K562 (cell line): Measurements from ENCODE around the gene NPFFR1. TPM values are rescaled to one million over a fixed set of nuclear protein-coding genes. Genes with fewer than 3 reads are reported as not detected.

Experiments used
- ATAC-seq: fragments of 200-7000 bp; cut with Tn5 transposase; 3 replicates; pipeline ENCODE4 v1.9.1; 2020; ENCODE audit warnings: moderate library complexity
- BruUV-seq: library from RNA; stranded (reverse); fragments of 400-500 nt; replicated peaks from 2 replicates; lab custom pipeline; 2021; lab: Mats Ljungman, UMichigan
- CTCF ChIA-PET: fragments of 300-600 bp; formaldehyde crosslinking; extraction: SDS; loops from one replicate; lab custom pipeline; 2021; ENCODE audit warnings: low intra/inter-chr PET ratio; lab: Yijun Ruan, JAX
- POLR2A ChIA-PET: fragments of 300-600, 350-650 bp; sonication (Branson Sonifier 250); formaldehyde crosslinking; extraction: SDS; loops from one replicate; lab custom pipeline; 2021; ENCODE audit warnings: antibody characterized with exemption, inconsistent platforms; lab: Yijun Ruan, JAX
- DNase-seq, 4 experiments: peaks; one replicate each; pipeline versions ENCODE4 v3.0.0 to v3.0.0-alpha.2; 2011 to 2018; ENCODE audit warnings: low spot score in 3 of 4, mixed read lengths in 3 of 4; ENCODE audit errors: extremely low read depth in 1 of 4
- FAIRE-seq: peaks from 2 replicates; lab custom pipeline; 2011; peaks lifted over from hg19 to GRCh38; lab: Jason Lieb, UNC
- H2AFZ ChIP-seq: 2 replicates; pipeline ENCODE4 v1.6.0; 2011; ENCODE audit warnings: low read depth, low read length, control low read depth, inconsistent platforms
- H3K27ac ChIP-seq: fragments of 200-600 bp; 3 replicates; pipeline ENCODE4 v1.8.0; 2011; ENCODE audit warnings: low read depth, mild to moderate bottlenecking, control low read depth, inconsistent platforms, low read length, moderate library complexity, mixed read lengths; ENCODE audit errors: extremely low read depth
- H3K27me3 ChIP-seq, 2 experiments: fragments of 300-600 bp in 1 of 2; 2 replicates in 1 of 2; 3 replicates in 1 of 2; pipeline versions ENCODE4 v1.6.0 to v1.8.0; 2011; ENCODE audit warnings: inconsistent platforms in 2 of 2, low read length in 2 of 2, mild to moderate bottlenecking in 1 of 2, mixed read lengths in 1 of 2, moderate library complexity in 1 of 2; ENCODE audit not compliant: control insufficient read depth in 2 of 2, insufficient read depth in 2 of 2
- H3K36me3 ChIP-seq: fragments of 300-600 bp; 3 replicates; pipeline ENCODE4 v1.8.0; 2011; ENCODE audit warnings: mild to moderate bottlenecking, low read length, inconsistent platforms; ENCODE audit not compliant: control insufficient read depth, insufficient read depth
- H3K4me1 ChIP-seq, 2 experiments: fragments of 200-600 bp in 1 of 2; replicated peaks in 1 of 2; 2 replicates in 1 of 2; 3 replicates in 1 of 2; pipeline versions ENCODE4 v1.5.1 to v1.8.0; 2011; ENCODE audit warnings: inconsistent platforms in 2 of 2, low read length in 2 of 2, mild to moderate bottlenecking in 1 of 2, mixed read lengths in 1 of 2, moderate library complexity in 1 of 2; ENCODE audit not compliant: control insufficient read depth in 2 of 2, insufficient read depth in 2 of 2
- H3K4me2 ChIP-seq: 2 replicates; pipeline ENCODE4 v1.6.1; 2011; ENCODE audit warnings: low read length, control low read depth, inconsistent platforms, mixed read lengths; ENCODE audit not compliant: insufficient read depth
- H3K4me3 ChIP-seq: fragments of 200-600 bp; sonication (generic), shearing (Covaris generic); 2 replicates; pipeline ENCODE4 v1.5.1; 2016; ENCODE audit warnings: control low read depth, inconsistent platforms
- H3K79me2 ChIP-seq: fragments of 200-600 bp; 3 replicates; pipeline ENCODE4 v1.8.0; 2011; ENCODE audit warnings: low read length, inconsistent platforms; ENCODE audit not compliant: control insufficient read depth, insufficient read depth
- H3K9ac ChIP-seq, 2 experiments: 2 replicates each; pipeline versions ENCODE4 v1.6.0 to v1.6.1; 2011; ENCODE audit warnings: low read depth in 2 of 2, low read length in 2 of 2, control low read depth in 1 of 2, inconsistent platforms in 1 of 2, mild to moderate bottlenecking in 1 of 2, mixed read lengths in 1 of 2; ENCODE audit not compliant: insufficient read depth in 1 of 2
- H3K9me1 ChIP-seq: one replicate; pipeline ENCODE4 v1.6.0; 2011; ENCODE audit warnings: inconsistent platforms, mild to moderate bottlenecking, low read length, moderate library complexity; ENCODE audit not compliant: control insufficient read depth, insufficient read depth
- H3K9me3 ChIP-seq: replicated peaks from 2 replicates; pipeline ENCODE4 v1.5.1; 2011; ENCODE audit warnings: low read depth, low read length, inconsistent platforms; ENCODE audit not compliant: control insufficient read depth, insufficient read depth
- H4K20me1 ChIP-seq: replicated peaks from 2 replicates; pipeline ENCODE4 v1.6.1; 2011; ENCODE audit warnings: low read length, inconsistent platforms, mixed read lengths; ENCODE audit not compliant: control insufficient read depth, insufficient read depth
- CC2D1A ChIP-seq: fragments of 450-650 bp; IDR thresholded peaks from 2 replicates; pipeline ENCODE4 v1.6.1; 2017; ENCODE audit warnings: mild to moderate bottlenecking
- HEY1 ChIP-seq: fragments of 250-450 bp; sonication (Bioruptor Pico); IDR thresholded peaks from 2 replicates; pipeline ENCODE4 v1.5.0; 2020; ENCODE audit warnings: mild to moderate bottlenecking, moderate library complexity, borderline replicate concordance
- POLR3G ChIP-seq: IDR thresholded peaks from 2 replicates; pipeline ENCODE4 v1.6.1; 2011; ENCODE audit not compliant: insufficient read length, insufficient replicate concordance; ENCODE audit errors: extremely low read depth
- SMARCC2 ChIP-seq: fragments of 450-650 bp; IDR thresholded peaks from 2 replicates; pipeline ENCODE4 v1.6.1; 2017; ENCODE audit warnings: antibody characterized with exemption, moderate library complexity, mild to moderate bottlenecking, low read depth
- STAT5B ChIP-seq: fragments of 250-450 bp; sonication (Bioruptor Pico); IDR thresholded peaks from 2 replicates; pipeline ENCODE4 v1.8.0; 2021; ENCODE audit warnings: mild to moderate bottlenecking, inconsistent platforms
- ZFPM2 ChIP-seq: fragments of 250-450 bp; sonication (Bioruptor Pico); IDR thresholded peaks from 2 replicates; pipeline ENCODE4 v1.5.1; 2022; ENCODE audit warnings: mild to moderate bottlenecking
- WGBS: fragments of 100-300 bp; shearing (Covaris generic); methylation state at CpG from one replicate; pipeline ENCODE4 v1.1.6; 2016; ENCODE audit warnings: low coverage, mixed read lengths; ENCODE audit not compliant: insufficient coverage; ENCODE audit errors: missing lambda C conversion rate; 5-methylcytosine and 5-hydroxymethylcytosine counted together
- in situ Hi-C: fragments of 300-500 bp; cut with MboI; formaldehyde crosslinking; loops from 4 replicates; pipeline ENCODE4 v1.15.0; 2018; ENCODE audit warnings: inconsistent platforms, mixed read lengths
- intact Hi-C: fragments of 100-400 bp; cut with micrococcal nuclease; formaldehyde crosslinking; loops from 2 replicates; pipeline ENCODE4 v1.14.2; 2022
- polyA plus RNA-seq, 8 experiments: library from polyadenylated mRNA; depleted of rRNA in 4 of 8; stranded (reverse) in 5 of 8; unstranded in 3 of 8; fragments of >200 nt; fragmentation: Nextera tagmentation in 2 of 8; fragmentation: Illumina TruSeq in 1 of 8; extraction: Ambion mirVana in 2 of 8; extraction: Trizol in 1 of 8; gene quantifications; 2 replicates each; pipeline versions ENCODE4 v1.2.1 to v1.2.3, GENCODE V29; 2011 to 2014; ENCODE audit warnings: inconsistent platforms in 1 of 8, missing spikeins in 1 of 8
- total RNA-seq, 7 experiments: library from RNA; depleted of rRNA in 6 of 7; stranded (reverse); fragments of >200 nt in 6 of 7; fragmentation: Illumina TruSeq in 2 of 7; extraction: Trizol in 2 of 7; gene quantifications; 2 replicates each; pipeline versions ENCODE4 v1.2.1 to v1.2.3, GENCODE V29; 2011 to 2021; ENCODE audit warnings: low replicate concordance in 1 of 7
- TF ChIP-seq, protein P1 (sequence below): sonication (generic); formaldehyde crosslinking; IDR thresholded peaks from 2 replicates; pipeline ENCODE4 v1.8.0; 2022; ENCODE audit warnings: mild to moderate bottlenecking, low read depth, missing genetic modification reagents
- TF ChIP-seq, protein P2 (sequence below): fragments of 450-650 bp; formaldehyde crosslinking; conservative IDR thresholded peaks from 2 replicates; pipeline ENCODE4 v1.4.0; 2022; ENCODE audit warnings: mild to moderate bottlenecking, missing genetic modification characterization

Gene NPFFR1
- total and polyA plus RNA-seq, 9 of the 15 experiments (the other 6 are each of a cell fraction or from before 2014, with no cell fraction given) = under 0.01 TPM; not detected in 8

DNA sequence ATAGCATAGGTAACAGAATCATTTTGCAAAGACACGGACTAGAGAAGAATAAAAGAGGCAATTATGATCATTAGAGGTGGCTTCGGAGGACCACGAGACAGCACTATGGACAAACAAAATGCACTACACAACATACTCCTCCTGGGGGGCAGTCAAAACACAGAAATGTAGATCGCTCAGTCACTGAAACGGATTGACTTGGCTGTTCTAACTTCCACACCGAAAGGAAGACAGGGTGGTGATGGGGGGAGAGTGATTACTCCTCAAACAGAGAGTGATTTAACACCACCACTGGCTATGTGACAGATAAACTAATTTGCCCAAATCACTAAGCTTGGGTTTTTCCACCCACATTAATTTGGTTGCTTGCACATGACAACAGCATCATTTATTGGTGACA is 36.4 kb downstream of the NPFFR1 start:
- FAIRE-seq (no peak), DNase-seq (peak in 1 of 4 experiments; percentile 5), ATAC-seq (no peak)
- BruUV-seq = no TSS peak
- POLR2A ChIA-PET = interaction anchor here (0.6 to 0.7 kb wide), 2 partner anchors 8 to 10 kb away, joined by 3 to 4 read pairs; no protein-coding TSS in a partner anchor
- Histone ChIP-seq H3K9me1 (no peaks in the 10 kb centered on the region), H3K9ac (no peak overlapping the region), H3K4me3 (no peak overlapping the region), H3K27ac (no peak overlapping the region), H4K20me1 (no peaks in the 10 kb centered on the region), H3K36me3 (no peaks in the 10 kb centered on the region), H3K79me2 (no peaks in the 10 kb centered on the region), H3K27me3 (peaks cover 40 to 45% of the 10 kb centered on the region in 2 experiments), H3K4me1 (no peaks in the 10 kb centered on the region), H3K4me2 (no peak overlapping the region), H2AFZ (no peak overlapping the region), H3K9me3 (no peaks in the 10 kb centered on the region)
- 2% methylated on average over 6 of the region's 6 CpGs for WGBS
- in situ Hi-C loops = no loop called here
- intact Hi-C loops = no loop called here
- TF ChIP-seq SMARCC2 (no peak), ZFPM2 (CRISPR knock-in tag) (no peak), CC2D1A (no peak), POLR3G (no peak), STAT5B (CRISPR knock-in tag) (no peak), HEY1 (CRISPR knock-in tag) (no peak)
- TF ChIP-seq, protein P1, sequence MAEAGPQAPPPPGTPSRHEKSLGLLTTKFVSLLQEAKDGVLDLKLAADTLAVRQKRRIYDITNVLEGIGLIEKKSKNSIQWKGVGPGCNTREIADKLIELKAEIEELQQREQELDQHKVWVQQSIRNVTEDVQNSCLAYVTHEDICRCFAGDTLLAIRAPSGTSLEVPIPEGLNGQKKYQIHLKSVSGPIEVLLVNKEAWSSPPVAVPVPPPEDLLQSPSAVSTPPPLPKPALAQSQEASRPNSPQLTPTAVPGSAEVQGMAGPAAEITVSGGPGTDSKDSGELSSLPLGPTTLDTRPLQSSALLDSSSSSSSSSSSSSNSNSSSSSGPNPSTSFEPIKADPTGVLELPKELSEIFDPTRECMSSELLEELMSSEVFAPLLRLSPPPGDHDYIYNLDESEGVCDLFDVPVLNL (CRISPR knock-in tag) = no peak
- TF ChIP-seq, protein P2, sequence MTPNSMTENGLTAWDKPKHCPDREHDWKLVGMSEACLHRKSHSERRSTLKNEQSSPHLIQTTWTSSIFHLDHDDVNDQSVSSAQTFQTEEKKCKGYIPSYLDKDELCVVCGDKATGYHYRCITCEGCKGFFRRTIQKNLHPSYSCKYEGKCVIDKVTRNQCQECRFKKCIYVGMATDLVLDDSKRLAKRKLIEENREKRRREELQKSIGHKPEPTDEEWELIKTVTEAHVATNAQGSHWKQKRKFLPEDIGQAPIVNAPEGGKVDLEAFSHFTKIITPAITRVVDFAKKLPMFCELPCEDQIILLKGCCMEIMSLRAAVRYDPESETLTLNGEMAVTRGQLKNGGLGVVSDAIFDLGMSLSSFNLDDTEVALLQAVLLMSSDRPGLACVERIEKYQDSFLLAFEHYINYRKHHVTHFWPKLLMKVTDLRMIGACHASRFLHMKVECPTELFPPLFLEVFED = no peak
- CTCF ChIA-PET = no interaction called here
